SW 1271 (cell line): ENCODE data around the gene KRTAP15-1.

Experiments
- DNase-seq, 2 experiments: peaks; one replicate each; lab custom pipeline; 2025; lab: John Stamatoyannopoulos, UW

The KRTAP15-1 gene, protein sequence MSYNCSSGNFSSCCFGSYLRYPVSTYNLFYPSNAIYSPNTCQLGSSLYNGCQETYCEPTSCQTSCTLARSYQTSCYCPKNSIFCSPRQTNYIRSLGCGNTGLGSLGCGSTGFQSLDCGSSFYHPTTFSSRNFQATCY

DNA sequence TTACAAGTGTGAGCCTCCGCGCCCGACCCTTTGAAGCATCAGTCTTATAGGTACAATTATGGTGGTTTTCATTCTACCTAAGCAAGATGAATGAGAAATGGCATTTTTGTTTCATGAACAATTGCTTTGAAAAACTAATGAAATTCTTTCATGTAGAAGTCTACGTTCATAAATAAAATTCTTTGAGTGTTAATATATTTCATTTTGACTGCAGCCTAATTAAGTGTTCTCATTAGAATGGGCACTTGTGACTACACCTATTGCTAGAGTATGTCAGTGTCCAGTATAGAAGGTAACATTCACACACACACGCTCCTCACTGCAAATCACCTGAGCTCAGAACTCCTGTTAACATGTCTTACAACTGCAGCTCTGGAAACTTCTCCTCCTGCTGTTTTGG, at the start of gene KRTAP15-1:
Gene KRTAP15-1, plus strand, starts transcription at position 301 of the 400 bp plus-strand sequence. Its CDS starts 53 bp downstream, at position 354.
- no peak for DNase-seq

GRCh38 chr21:30391492-30392025, 48.5 kb upstream of the KRTAP15-1 start:
- no peak for DNase-seq

GRCh38 chr21:30395731-30396130, 44.3 kb upstream of the KRTAP15-1 start, which contains the start of gene KRTAP13-1:
TSS of gene KRTAP13-1 (plus strand) at chr21:30396031. CDS start at chr21:30396087, 56 bp downstream.
- no peak for DNase-seq

- peak in 1 of 2 experiments; percentile 7 for DNase-seq
These were observed 31.1 kb upstream of the KRTAP15-1 start for GRCh38 chr21:30408782-30409494.

DNA sequence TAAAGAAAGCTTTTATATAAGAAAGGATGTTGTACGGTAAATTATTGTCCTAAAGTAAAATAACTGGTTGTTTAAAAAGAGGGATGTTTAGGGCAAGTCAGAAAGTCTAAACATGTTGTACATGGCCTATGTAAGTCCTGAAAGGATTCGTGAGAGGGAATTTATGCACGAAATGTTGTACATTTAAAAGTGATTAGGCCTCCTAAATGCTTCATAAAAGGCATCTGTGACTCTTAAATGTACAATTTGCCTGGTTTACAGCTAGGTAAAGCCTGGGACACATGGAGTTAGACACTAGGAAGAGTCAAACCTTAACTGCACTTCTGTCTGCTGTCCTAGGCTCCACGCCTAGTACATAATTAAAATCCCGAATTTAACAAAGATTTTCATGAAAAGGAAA, 24.1 kb upstream of the KRTAP15-1 start:
- no peak for DNase-seq

DNA sequence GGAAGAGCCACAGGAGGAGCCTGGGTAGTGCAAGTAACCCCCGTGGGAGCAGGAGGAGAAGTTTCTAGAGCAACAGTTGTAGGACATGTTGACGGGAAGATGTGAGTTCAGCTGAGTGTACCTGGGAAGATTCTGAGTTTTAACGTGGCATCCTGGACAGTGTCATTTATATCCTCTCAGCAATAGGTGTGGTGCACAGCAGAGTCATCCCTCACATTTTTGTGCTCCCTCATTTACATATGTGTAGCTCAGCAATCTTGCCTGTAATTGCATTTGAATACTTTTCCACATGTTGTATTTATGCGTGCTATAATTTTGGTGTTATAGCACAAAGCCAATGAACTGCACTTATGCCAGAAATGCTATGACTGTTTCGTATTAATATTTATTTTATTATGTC, 14.2 kb upstream of the KRTAP15-1 start, which contains the start of gene KRTAP13-3:
Gene KRTAP13-3, minus strand, starts transcription at position 101 of the 400 bp plus-strand sequence. Its CDS starts 14 bp downstream, at position 87.
- no peak for DNase-seq

- no peak for DNase-seq
These were observed 13.3 kb upstream of the KRTAP15-1 start for GRCh38 chr21:30426731-30427130.

DNA sequence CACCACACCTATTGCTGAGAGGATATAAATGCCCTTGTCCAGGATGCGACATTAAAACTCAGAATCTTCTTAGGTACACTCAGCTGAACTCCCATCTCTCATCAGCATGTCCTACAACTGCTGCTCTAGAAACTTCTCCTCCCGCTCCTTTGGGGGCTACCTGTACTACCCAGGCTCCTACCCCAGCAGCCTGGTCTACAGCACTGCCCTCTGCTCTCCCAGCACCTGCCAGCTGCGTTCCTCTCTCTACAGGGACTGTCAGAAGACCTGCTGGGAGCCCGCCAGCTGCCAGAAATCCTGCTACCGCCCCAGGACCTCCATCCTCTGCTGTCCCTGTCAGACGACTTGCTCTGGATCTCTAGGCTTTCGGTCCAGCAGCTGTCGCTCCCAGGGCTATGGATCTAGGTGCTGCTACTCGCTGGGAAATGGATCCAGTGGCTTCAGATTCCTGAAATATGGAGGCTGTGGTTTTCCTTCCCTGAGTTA, 9.9 kb upstream of the KRTAP15-1 start, which contains the start of gene KRTAP13-4:
Gene KRTAP13-4, plus strand, starts transcription at position 51 of the 486 bp plus-strand sequence. Its CDS starts 56 bp downstream, at position 107.
- no peak for DNase-seq

DNA sequence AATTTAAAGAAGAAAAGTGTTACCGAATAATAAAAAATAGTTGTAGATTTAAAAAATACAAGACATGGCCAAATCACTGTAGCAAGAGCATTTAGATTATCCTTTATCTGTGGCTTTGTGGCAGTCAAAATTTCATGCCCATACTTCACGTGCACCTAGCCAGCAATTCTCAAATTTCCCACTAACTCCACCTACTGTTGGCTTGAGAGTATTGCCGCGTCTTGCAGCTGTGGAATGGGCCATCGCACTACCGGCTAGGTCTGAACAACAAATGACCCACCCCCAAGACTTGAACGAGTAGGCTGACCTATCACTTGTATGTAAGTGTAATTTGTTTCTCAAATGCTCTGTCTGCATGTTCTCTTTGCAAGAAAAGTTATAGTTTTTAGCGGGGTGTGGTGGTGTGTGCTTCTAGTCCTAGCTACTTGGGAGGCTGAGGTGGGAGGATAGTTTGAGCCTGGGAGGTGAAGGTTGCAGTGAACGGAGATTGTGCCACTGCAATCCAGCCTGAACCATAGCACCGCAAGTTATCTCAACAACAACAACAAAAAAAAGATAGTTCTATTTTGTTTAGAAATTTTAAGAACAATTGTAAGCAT, 5.9 kb upstream of the KRTAP15-1 start:
- DNase-seq = peak in 1 of 2 experiments; percentile 11

DNA sequence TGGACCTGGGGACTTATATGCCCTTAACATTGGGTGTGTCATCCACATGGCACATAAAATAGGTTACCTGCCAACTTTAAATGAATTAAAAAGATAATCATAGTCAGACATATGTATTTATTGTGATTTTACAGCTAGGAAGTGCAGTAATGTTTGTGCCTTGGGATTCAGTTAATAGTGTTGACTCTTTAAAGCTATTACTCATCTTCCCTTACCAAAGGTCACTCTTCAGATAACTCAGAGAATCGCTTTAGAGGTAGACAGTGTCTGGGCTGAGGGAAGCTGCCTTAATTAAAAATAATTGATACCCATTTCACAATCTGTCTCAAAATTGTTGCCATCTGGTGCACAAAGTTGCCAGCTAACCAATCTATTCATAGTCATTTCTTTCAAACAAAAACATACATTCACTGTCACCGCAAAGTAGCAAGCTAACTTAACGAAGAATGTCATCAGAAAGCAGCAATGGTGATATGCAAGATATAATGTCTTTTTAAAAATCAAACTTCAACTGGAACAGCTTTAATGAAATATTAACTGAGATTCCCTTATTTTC, 3.0 kb upstream of the KRTAP15-1 start:
- no peak for DNase-seq

GRCh38 chr21:30443226-30443625, 3.2 kb downstream of the KRTAP15-1 start:
- no peak for DNase-seq

DNA sequence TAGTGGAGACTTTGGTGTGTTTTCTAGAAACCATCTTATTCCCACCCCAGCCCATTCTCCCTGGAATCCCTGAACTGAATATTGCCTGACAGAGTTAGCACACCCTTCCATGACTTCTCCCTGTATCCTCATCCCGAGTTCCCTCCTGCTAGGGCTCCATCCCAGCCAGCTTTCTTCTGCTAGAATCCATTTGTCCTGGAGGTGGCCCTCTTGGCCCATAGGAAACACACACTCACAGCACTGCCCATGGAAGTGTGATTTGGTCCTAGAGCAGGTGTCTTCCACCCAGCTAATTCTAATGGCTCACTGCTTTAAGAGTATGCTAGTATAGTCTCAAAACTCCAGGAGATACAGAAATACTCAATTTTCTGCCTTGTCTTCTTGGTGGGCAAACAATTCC, 4.1 kb downstream of the KRTAP15-1 start:
- no peak for DNase-seq

DNA sequence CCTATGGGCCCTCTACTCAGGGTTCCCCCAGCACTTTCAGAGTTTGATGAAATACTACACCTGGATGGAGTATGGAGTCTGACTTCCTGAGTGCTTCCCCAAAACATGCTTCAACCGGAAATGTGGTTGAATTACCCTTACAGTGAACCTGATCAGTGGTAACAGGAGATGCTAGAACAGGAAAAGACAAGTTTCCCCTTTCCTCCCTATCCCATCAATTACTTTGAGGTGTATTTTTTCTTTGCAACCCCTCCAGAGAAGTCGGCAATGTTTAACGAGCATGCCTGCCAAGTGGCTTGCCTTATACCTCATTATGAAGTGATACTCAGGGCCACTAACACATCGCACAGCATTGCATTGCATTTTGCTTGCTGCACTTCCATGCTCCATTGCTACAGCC, 7.0 kb downstream of the KRTAP15-1 start:
- DNase-seq = no peak

DNA sequence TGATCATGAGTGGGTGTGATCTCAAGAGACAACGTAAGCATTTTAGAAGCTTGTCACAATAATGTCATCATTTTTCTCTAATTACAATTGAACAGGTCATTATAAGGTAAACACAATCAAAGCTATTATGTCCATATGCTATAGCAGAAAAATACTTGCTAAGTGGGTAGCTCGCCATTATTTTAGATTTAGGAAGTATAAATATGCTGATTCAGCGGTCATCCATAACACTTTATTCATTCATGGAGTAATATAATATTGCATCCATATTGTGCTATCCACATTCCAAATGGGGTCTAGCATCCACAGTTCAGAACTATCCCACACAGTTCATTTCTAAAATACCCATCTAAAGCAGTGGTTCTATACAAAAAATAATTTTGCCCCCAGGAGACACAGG, 8.4 kb downstream of the KRTAP15-1 start:
- DNase-seq = no peak

- DNase-seq = peak in 1 of 2 experiments; percentile 31
These were observed 23.6 kb downstream of the KRTAP15-1 start for GRCh38 chr21:30463713-30464112.

- no peak for DNase-seq
These were observed 29.0 kb downstream of the KRTAP15-1 start for GRCh38 chr21:30468900-30469714.

DNA sequence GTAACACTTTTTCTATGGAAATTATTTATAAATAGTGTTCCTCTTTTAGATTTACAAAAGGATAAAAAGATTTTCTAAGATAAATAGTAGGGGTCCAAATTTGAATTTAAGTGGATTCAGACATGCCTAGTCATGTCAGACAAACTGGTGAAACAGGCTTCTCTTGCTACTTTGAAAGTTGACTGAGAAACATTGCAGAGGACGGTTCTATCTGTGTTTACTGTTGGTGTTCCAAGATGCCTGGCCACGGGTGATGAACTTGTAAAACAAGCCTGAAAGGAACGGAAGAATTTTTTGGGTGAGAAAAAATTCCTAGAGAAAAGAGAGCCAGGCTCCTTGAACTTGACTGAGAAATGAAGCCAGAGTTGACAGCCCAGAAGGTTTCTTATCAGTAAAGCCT, 37.9 kb downstream of the KRTAP15-1 start:
- no peak for DNase-seq

DNA sequence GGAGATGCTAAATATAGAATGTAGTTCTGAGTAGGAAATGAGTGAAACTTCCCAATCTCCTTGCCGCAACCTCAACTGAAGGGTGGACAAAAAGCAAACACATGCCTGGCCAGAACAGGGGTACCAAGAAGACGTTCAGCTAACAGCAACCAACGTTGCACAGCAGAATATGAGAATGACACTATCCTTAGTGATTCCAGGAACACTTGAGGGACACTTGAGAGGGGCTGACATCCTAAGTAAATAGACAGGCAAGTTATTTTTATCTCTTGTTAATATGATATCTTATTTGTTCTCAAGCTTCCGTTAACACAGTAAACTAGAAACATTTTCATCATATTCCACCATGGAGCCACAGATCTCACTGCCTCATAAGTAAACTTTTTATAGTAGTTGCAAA, 39.2 kb downstream of the KRTAP15-1 start:
- DNase-seq = no peak

DNA sequence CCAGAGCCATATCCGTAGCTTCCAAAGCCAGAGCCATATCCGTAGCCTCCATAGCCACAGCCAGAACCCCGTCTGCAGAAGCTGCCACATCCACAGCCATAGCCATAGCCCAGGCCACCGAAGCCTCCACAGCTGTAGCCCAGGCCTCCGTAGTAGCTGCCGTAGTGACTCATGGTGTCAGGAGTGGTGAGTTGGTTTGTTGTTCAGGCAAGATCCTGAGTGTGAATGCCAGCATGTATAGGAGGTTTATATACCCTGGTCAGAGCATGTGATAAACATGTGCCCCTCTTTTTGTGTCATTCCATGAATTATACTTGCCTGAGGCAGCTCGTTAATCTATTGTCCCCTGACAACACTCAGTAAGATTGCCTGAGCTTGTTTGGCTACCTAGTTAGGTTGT, 40.1 kb downstream of the KRTAP15-1 start, which contains the start of gene KRTAP19-1:
Gene KRTAP19-1, minus strand, starts transcription at position 223 of the 400 bp plus-strand sequence. Its CDS starts 50 bp downstream, at position 173.
- DNase-seq = no peak

- DNase-seq = no peak
These were observed 42.1 kb downstream of the KRTAP15-1 start for GRCh38 chr21:30482130-30482529.

DNA sequence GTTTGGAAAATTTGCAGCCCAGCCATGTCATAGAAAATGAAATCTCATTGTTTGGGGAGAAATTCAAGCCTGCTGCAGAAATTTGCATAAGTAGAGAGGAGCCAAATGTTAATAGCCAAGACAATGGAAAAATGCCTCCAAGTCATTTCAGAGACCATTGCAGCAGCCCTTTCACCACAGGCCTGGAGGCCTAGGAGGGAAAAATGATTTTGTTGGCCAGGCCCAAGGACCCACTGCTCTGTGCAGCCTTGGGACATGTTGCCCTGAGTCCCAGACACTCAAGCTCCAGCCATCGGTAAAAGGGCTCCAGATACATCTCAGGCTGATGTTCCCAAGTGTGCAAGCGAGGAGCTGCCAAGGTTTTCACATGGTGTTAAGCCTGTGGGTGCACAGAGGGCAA, 46.1 kb downstream of the KRTAP15-1 start:
- no peak for DNase-seq
